HFF-Myc (cell line): ENCODE measurements around the gene RPS6KL1.
"Not testable (repeated sequence)": the region's sequence is repeated elsewhere in the genome, so short reads cannot be mapped to it uniquely, and the experiment has no call there.

Experiments
- DNase-seq: peaks from one replicate; pipeline ENCODE4 v3.0.0-alpha.2; 2011; ENCODE audit warnings: low read depth; ENCODE audit errors: extremely low read depth
- H3K4me3 ChIP-seq: replicated peaks from 2 replicates; pipeline ENCODE4 v1.5.1; 2011; ENCODE audit warnings: low read depth, mild to moderate bottlenecking, control low read depth, low read length
- TF ChIP-seq, protein P1 (sequence below): IDR thresholded peaks from 2 replicates; pipeline ENCODE4 v1.5.1; 2012; ENCODE audit warnings: mild to moderate bottlenecking, low read depth, low read length, control low read depth; ENCODE audit errors: missing control alignments

RPS6KL1 gene

GRCh38 chr14:74935360-74935680, 12.3 kb upstream of the RPS6KL1 start:
- no peak overlapping the region for H3K4me3 ChIP-seq
- TF ChIP-seq, protein P1, sequence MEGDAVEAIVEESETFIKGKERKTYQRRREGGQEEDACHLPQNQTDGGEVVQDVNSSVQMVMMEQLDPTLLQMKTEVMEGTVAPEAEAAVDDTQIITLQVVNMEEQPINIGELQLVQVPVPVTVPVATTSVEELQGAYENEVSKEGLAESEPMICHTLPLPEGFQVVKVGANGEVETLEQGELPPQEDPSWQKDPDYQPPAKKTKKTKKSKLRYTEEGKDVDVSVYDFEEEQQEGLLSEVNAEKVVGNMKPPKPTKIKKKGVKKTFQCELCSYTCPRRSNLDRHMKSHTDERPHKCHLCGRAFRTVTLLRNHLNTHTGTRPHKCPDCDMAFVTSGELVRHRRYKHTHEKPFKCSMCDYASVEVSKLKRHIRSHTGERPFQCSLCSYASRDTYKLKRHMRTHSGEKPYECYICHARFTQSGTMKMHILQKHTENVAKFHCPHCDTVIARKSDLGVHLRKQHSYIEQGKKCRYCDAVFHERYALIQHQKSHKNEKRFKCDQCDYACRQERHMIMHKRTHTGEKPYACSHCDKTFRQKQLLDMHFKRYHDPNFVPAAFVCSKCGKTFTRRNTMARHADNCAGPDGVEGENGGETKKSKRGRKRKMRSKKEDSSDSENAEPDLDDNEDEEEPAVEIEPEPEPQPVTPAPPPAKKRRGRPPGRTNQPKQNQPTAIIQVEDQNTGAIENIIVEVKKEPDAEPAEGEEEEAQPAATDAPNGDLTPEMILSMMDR: no peak
- no peak for DNase-seq

GRCh38 chr14:74934476-74935359, 11.7 kb upstream of the RPS6KL1 start:
- H3K4me3 ChIP-seq: no peak overlapping the region
- TF ChIP-seq, protein P1: no peak
- no peak for DNase-seq

DNA sequence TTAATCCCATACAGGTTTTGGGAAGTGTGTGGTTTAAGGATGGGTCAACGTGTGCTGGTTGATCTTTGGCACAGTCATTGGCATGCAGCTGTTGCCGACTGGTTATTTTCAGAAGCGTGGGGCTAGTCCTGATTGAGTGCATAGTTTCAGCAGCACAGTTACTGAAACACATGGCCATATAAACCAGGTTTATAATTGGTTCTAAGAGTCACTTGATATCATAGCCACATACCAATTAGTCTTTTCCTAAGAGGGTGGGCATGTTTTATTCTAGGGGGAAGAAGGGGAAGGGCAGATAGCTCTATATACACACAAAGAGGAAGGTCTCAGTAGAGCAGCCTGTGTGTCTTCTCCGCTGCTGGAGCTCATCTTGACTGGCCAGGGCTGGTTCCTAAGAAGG, 11.0 kb upstream of the RPS6KL1 start:
- H3K4me3 ChIP-seq: no peak overlapping the region
- TF ChIP-seq, protein P1: no peak
- no peak for DNase-seq

DNA sequence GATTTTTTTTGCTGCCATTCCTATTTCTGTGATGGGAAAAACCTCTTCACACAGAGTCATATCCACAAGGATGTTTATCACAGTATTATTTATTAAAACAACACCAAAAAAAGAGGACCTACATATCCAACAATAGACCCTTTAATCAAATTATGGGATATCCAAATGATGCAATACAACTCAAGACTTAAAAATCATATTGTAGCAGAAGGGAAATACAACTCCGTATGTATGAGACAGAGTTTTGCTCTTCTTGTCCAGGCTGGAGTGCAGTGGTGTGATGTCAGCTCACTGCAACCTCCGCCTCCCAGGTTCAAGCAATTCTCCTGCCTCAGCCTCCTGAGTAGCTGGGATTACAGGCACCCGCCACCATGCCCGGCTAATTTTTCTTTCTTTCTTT, 9.9 kb upstream of the RPS6KL1 start:
- not testable (repeated sequence) for H3K4me3 ChIP-seq, DNase-seq

DNA sequence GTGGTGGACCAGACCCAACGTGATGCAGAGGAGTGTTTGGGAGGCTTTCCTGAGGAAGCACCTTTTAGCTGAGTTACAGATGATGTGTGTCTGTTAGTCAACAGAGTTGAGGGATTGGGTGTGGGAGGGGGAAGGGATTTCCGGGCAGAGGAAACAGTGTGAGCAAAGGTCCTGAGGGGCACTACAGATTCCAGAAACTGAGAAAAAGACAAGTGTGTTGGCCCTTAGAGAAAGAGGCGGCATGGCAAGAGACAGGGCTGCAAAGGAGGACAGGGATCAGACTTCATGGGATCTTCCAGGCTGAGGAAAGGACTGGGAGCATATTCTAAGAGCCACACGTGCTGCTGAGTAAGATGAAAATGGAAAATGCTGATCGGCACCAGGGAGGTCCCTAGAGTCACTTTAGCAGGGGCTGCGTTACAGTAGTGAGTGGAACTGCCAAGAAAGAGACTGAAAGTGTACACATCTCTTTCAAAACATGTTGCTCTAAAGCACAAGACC, 9.4 kb upstream of the RPS6KL1 start:
- TF ChIP-seq, protein P1: no peak
- no peak overlapping the region for H3K4me3 ChIP-seq
- DNase-seq: no peak

DNA sequence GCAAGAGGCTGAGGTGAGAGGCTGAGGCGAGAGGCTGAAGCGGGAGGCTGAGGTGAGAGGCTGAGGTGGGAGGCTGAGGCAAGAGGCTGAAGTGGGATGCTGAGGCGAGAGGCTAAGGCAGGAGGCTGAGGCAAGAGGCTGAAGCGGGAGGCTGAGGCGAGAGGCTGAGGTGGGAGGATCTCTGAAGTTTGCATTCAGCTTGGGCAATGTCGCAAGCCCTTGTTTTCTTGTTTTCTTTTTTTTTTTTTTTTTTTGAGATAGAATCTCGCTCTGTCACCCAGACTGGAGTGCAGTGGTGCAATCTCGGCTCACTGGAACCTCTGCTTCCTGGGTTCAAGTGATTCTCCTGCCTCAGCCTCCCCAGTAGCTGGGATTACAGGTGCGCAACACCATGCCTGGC, 8.7 kb upstream of the RPS6KL1 start:
- not testable (repeated sequence) for DNase-seq, H3K4me3 ChIP-seq

DNA sequence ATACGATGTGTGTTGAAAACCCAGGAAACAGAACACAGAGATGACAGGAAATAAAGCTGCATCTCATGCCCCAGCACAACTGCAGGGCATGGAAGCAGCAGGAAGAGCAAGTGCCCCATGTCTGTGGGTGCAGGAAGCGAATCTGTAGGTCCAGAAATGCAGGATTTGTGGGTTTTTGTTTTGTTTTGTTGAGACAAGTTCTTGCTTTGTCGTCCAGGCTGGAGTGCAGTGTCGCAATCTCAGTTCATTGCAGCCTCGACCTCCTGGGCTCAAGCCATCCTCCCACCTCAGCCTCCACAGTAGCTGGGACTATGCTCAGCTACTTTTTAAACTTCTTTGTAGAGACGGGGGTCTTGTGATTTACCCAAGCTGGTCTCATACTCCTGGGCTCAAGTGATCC, 6.2 kb upstream of the RPS6KL1 start:
- H3K4me3 ChIP-seq: no peak overlapping the region
- no peak for DNase-seq
- TF ChIP-seq, protein P1: no peak

DNA sequence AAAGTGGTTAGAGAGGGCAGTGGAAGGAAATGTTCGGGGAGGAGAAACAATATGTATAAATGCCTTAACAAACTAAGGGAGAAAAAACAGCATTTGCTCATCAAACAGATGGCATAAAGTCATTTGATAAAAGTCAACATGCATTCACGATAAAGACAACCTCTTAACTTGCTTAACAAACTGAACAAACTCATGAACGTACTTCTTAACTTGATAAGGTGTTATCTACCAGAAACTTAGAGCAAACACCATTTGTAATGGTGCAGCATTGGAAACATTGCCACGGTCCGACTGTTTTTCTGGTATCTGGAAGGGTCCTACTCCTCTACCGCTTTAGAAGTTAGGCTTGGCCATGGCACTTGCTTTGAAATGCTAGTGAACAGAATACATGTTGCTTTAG, 4.2 kb upstream of the RPS6KL1 start:
- TF ChIP-seq, protein P1: no peak
- H3K4me3 ChIP-seq: no peak overlapping the region
- no peak for DNase-seq
